ENCODE measurements around the gene ABLIM2. TPM values are rescaled to one million over a fixed set of nuclear protein-coding genes. Genes with fewer than 3 reads are reported as not detected.

Gene ABLIM2
- total RNA-seq, 3 donors from 2014 or later (not counting 1 experiment from before 2014, with no cell fraction given) = 0.71 to 2.8 (median 1.3) TPM

- H3K9me3 ChIP-seq (ENCODE audit: control insufficient read depth, insufficient read depth, low read length) = no peaks in the 10 kb centered on the region
- H3K4me1 ChIP-seq (ENCODE audit: control insufficient read depth, insufficient read depth, low read length) = no peaks in the 10 kb centered on the region
- TF ChIP-seq CTCF (IDR thresholded peaks at IDR 0.05) = no peak
- Mint-ChIP-seq H3K27ac (no peak overlapping the region), H3K4me1 (peaks cover 0 to under 1% of the 10 kb centered on the region in 2 donors), H3K4me3 (no peak overlapping the region), H3K9me3 (no peaks in the 10 kb centered on the region), H3K36me3 (no peaks in the 10 kb centered on the region), H3K27me3 (ENCODE audit: low read depth in 2 of 2) (peaks cover 0 to 9% of the 10 kb centered on the region in 2 donors)
- ATAC-seq (no peak), DNase-seq (no peak)
- no peaks in the 10 kb centered on the region for H3K36me3 ChIP-seq (ENCODE audit: control insufficient read depth, insufficient read depth, low read length)
- intact Hi-C loops (cut with micrococcal nuclease) = no loop called here
- H3K4me3 ChIP-seq (ENCODE audit: low read length) = no peak overlapping the region
- no peak overlapping the region for H3K27ac ChIP-seq (ENCODE audit: low read length)
- H3K27me3 ChIP-seq (ENCODE audit: control insufficient read depth, insufficient read depth, low read length) = no peaks in the 10 kb centered on the region
- 88% methylated on average over 10 of the region's 10 CpGs for WGBS (ENCODE audit: insufficient coverage)
Observed at GRCh38 chr4:8122746-8123145, 35.9 kb downstream of the ABLIM2 start.

- Histone ChIP-seq H3K4me3 (ENCODE audit: low read length) (no peak overlapping the region), H3K4me1 (ENCODE audit: control insufficient read depth, insufficient read depth, low read length) (no peaks in the 10 kb centered on the region), H3K27ac (ENCODE audit: low read length) (no peak overlapping the region), H3K36me3 (ENCODE audit: control insufficient read depth, insufficient read depth, low read length) (no peaks in the 10 kb centered on the region), H3K9me3 (ENCODE audit: control insufficient read depth, insufficient read depth, low read length) (no peaks in the 10 kb centered on the region), H3K27me3 (ENCODE audit: control insufficient read depth, insufficient read depth, low read length) (no peaks in the 10 kb centered on the region)
- H3K4me3 Mint-ChIP-seq = no peak overlapping the region
- 86% methylated on average over 15 of the region's 16 CpGs for WGBS (ENCODE audit: insufficient coverage)
- intact Hi-C loops (cut with micrococcal nuclease) = no loop called here
- TF ChIP-seq CTCF (IDR thresholded peaks at IDR 0.05) = no peak
- DNase-seq = no peak
- ATAC-seq = no peak
- H3K27me3 Mint-ChIP-seq (ENCODE audit: low read depth in 2 of 2) = peaks cover 0 to 9% of the 10 kb centered on the region in 2 donors
- H3K9me3 Mint-ChIP-seq = no peaks in the 10 kb centered on the region
- H3K36me3 Mint-ChIP-seq = no peaks in the 10 kb centered on the region
- H3K4me1 Mint-ChIP-seq = peaks cover 8 to 9% of the 10 kb centered on the region in 2 donors
- no peak overlapping the region for H3K27ac Mint-ChIP-seq
Observed at GRCh38 chr4:8121292-8122015, 37.2 kb downstream of the ABLIM2 start.

GRCh38 chr4:8120501-8120900 is 38.1 kb downstream of the ABLIM2 start:
- ATAC-seq (no peak), DNase-seq (no peak)
- peaks cover 7% of the 10 kb centered on the region for H3K4me1 ChIP-seq (ENCODE audit: control insufficient read depth, insufficient read depth, low read length)
- 85% methylated on average over 12 of the region's 12 CpGs for WGBS (ENCODE audit: insufficient coverage)
- H3K27ac ChIP-seq (ENCODE audit: low read length) = no peak overlapping the region
- Mint-ChIP-seq H3K27ac (no peak overlapping the region), H3K9me3 (no peaks in the 10 kb centered on the region), H3K4me3 (no peak overlapping the region), H3K4me1 (peaks cover 13 to 15% of the 10 kb centered on the region in 2 donors), H3K27me3 (ENCODE audit: low read depth in 2 of 2) (peaks cover 2 to 11% of the 10 kb centered on the region in 2 donors), H3K36me3 (no peaks in the 10 kb centered on the region)
- intact Hi-C loops (cut with micrococcal nuclease) = no loop called here
- no peak for TF ChIP-seq CTCF (IDR thresholded peaks at IDR 0.05)
- no peaks in the 10 kb centered on the region for H3K9me3 ChIP-seq (ENCODE audit: control insufficient read depth, insufficient read depth, low read length)
- H3K27me3 ChIP-seq (ENCODE audit: control insufficient read depth, insufficient read depth, low read length) = no peaks in the 10 kb centered on the region
- H3K36me3 ChIP-seq (ENCODE audit: control insufficient read depth, insufficient read depth, low read length) = no peaks in the 10 kb centered on the region
- no peak overlapping the region for H3K4me3 ChIP-seq (ENCODE audit: low read length)

- DNase-seq (no peak), ATAC-seq (no peak)
- peaks cover 7% of the 10 kb centered on the region for H3K4me1 ChIP-seq (ENCODE audit: control insufficient read depth, insufficient read depth, low read length)
- H3K27ac Mint-ChIP-seq = no peak overlapping the region
- peaks cover 7 to 16% of the 10 kb centered on the region in 2 donors for H3K27me3 Mint-ChIP-seq (ENCODE audit: low read depth in 2 of 2)
- no peaks in the 10 kb centered on the region for H3K9me3 Mint-ChIP-seq
- H3K36me3 Mint-ChIP-seq = no peaks in the 10 kb centered on the region
- H3K4me3 Mint-ChIP-seq = no peak overlapping the region
- peaks cover 13 to 20% of the 10 kb centered on the region in 2 donors for H3K4me1 Mint-ChIP-seq
- H3K4me3 ChIP-seq (ENCODE audit: low read length) = no peak overlapping the region
- intact Hi-C loops (cut with micrococcal nuclease) = no loop called here
- H3K27ac ChIP-seq (ENCODE audit: low read length) = no peak overlapping the region
- no peak for TF ChIP-seq CTCF (IDR thresholded peaks at IDR 0.05)
- no peaks in the 10 kb centered on the region for H3K9me3 ChIP-seq (ENCODE audit: control insufficient read depth, insufficient read depth, low read length)
- H3K36me3 ChIP-seq (ENCODE audit: control insufficient read depth, insufficient read depth, low read length) = no peaks in the 10 kb centered on the region
- H3K27me3 ChIP-seq (ENCODE audit: control insufficient read depth, insufficient read depth, low read length) = no peaks in the 10 kb centered on the region
- WGBS (ENCODE audit: insufficient coverage) = 71% methylated on average over 18 of the region's 18 CpGs
Observed at GRCh38 chr4:8119877-8120276, 38.7 kb downstream of the ABLIM2 start.
